Muscle layer of duodenum (tissue), 2 donors: ENCODE data around the gene TRIP10.
"Not testable (repeated sequence)": the region's sequence is repeated elsewhere in the genome, so short reads cannot be mapped to it uniquely, and the experiment has no call there.

Source experiments
- H3K27ac ChIP-seq: one replicate; pipeline ENCODE4 v1.7.0; 2013; ENCODE audit warnings: mild to moderate bottlenecking, low read length
- H3K27me3 ChIP-seq: one replicate; pipeline ENCODE4 v1.7.0; 2013; ENCODE audit warnings: low read depth, mild to moderate bottlenecking, control low read depth, low read length
- H3K36me3 ChIP-seq, 2 donors: one replicate each; pipeline ENCODE4 v1.7.0; 2013; ENCODE audit warnings: low read length in 2 of 2, control low read depth in 1 of 2, mild to moderate bottlenecking in 1 of 2; ENCODE audit not compliant: insufficient read depth in 2 of 2, control insufficient read depth in 1 of 2
- H3K4me1 ChIP-seq, 2 donors: one replicate each; pipeline ENCODE4 v1.7.0; 2013; ENCODE audit warnings: low read length in 2 of 2, mild to moderate bottlenecking in 2 of 2, control low read depth in 1 of 2, moderate library complexity in 1 of 2; ENCODE audit not compliant: insufficient read depth in 2 of 2, control insufficient read depth in 1 of 2
- H3K4me3 ChIP-seq, 2 donors: one replicate each; pipeline ENCODE4 v1.7.0; 2013; ENCODE audit warnings: low read length in 2 of 2, low read depth in 1 of 2, mild to moderate bottlenecking in 1 of 2
- H3K9me3 ChIP-seq, 2 donors: one replicate each; pipeline ENCODE4 v1.7.0; 2013; ENCODE audit warnings: low read length in 2 of 2, control low read depth in 1 of 2, mild to moderate bottlenecking in 1 of 2; ENCODE audit not compliant: control insufficient read depth in 1 of 2
- donor health status: healthy.

The TRIP10 gene

DNA sequence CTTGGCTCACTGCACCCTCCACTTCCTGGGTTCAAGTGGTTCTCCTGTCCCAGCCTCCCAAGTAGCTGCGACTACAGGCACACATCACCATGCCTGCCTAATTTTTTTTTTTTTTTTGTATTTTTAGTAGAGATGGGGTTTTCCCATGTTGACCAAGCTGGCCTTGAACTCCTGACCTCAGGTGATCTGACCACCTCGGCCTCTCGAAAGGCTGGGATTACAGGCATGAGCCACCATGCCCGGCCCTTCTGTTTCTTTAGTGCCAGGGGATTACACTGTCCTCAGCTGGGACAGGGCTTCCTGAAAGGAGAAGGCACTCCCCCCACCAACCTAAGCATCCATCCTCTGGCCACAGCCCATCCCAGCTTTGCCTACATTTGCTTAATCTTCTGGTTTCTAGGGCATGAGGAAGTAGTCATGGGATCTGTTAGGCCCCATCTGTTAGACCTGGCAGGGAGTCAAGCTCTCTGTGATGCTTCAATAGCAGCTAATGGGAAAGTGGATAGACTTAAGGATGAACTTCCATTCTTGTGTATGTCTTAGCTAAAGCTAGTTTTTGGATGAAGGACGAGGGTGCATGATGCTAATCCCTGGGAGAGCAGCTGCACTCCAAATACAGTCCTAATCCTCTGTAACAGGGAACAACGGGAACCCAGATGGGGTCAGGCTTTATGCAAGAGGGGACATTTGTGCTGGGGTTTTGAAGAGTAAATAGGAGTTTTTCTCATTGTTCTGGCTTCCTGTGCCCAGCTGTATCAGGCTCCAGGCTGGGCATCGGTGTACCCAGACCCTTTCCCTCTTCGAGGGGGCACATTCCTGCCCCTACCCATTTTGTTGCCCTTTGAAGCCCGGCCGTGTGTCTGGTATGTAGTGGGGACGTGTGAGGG lies 35.6 kb downstream of the TRIP10 start:
- Histone ChIP-seq H3K36me3 (no peaks in the 10 kb centered on the region), H3K27ac (no peak overlapping the region), H3K4me1 (no peaks in the 10 kb centered on the region), H3K9me3 (no peaks in the 10 kb centered on the region), H3K27me3 (no peaks in the 10 kb centered on the region), H3K4me3 (no peak overlapping the region)

DNA sequence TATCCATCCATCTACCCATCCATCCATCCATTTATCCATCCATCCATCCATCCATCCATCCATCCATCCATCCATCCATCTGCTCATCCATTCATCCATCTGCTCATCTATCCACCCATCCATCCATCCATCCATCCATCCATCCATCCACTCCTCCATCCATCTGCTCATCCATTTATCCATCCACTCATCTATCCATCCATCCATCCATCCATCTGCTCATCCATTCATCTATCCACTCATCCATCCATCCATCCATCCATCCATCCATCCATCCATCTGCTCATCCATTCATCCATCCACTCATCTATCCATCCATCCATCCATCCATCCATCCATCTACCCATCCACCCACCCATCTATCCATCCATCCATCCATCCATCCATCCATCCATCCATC lies 36.6 kb downstream of the TRIP10 start:
- H3K36me3 ChIP-seq, H3K4me3 ChIP-seq, H3K4me1 ChIP-seq, H3K27me3 ChIP-seq, H3K27ac ChIP-seq, H3K9me3 ChIP-seq: not testable (repeated sequence)

DNA sequence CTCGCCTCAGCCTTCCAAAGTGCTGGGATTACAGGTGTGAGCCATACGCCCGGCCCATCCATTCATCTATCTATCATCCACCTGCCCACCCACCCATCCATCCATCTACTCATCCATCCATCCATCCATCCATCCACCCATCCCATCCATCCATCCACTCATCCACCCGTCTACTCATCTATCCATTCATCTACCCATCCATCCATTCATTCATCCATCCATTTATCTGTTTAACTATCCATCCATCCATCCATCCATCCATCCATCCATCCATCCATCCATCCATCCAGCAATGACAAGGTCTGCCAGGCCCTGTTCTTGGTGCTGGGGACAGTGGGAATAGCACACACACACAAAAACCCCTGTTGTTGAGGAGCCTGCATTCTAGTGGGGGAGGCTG lies 37.5 kb downstream of the TRIP10 start:
- Histone ChIP-seq H3K9me3 (no peaks in the 10 kb centered on the region), H3K27me3 (no peaks in the 10 kb centered on the region), H3K4me1 (peaks cover 0 to 6% of the 10 kb centered on the region in 2 donors), H3K4me3 (no peak overlapping the region), H3K27ac (no peak overlapping the region), H3K36me3 (no peaks in the 10 kb centered on the region)

DNA sequence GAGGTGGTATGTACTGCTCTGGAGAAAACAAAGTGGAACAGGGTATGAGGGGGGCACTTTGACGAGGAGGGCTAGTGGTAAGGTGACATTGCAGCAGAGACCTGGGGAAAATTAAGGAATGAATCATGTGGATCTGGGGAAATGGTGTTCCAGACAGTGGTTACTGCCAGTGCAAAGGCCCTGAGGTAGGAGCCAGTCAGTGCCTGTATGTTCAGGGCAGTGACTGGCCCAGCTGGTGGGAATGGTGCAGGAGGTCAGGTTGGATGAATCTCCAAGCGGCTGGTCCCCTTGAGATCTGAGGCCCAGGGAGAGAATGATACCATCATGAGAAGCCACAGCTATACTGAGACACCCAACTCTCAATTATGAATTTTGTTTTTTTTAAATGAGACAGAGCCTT lies 38.0 kb downstream of the TRIP10 start:
- Histone ChIP-seq H3K27ac (no peak overlapping the region), H3K4me3 (no peak overlapping the region), H3K36me3 (no peaks in the 10 kb centered on the region), H3K4me1 (peaks cover 0 to 6% of the 10 kb centered on the region in 2 donors), H3K27me3 (no peaks in the 10 kb centered on the region), H3K9me3 (no peaks in the 10 kb centered on the region)

DNA sequence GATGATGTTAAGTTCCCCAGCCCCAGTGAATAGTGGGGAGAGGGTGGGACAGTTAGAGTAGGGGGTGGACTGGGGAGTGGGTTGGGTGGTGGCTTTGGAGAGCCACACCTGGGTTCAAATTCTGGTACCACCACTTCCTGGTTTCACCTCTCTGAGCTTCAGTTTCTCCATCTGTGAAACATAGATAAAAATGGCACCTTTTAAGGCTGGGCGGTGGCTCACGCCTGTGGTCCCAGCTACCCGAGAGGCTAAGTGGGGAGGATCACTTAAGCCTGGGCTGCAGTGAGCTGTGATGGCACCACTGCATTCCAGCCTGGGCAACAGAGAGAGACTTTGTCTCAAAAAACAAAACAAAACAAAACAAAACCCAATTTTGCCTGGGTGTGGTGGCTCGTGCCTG lies 38.9 kb downstream of the TRIP10 start:
- Histone ChIP-seq H3K27ac (no peak overlapping the region), H3K36me3 (no peaks in the 10 kb centered on the region), H3K4me1 (peaks cover 0 to 6% of the 10 kb centered on the region in 2 donors), H3K9me3 (no peaks in the 10 kb centered on the region), H3K4me3 (no peak overlapping the region), H3K27me3 (no peaks in the 10 kb centered on the region)

DNA sequence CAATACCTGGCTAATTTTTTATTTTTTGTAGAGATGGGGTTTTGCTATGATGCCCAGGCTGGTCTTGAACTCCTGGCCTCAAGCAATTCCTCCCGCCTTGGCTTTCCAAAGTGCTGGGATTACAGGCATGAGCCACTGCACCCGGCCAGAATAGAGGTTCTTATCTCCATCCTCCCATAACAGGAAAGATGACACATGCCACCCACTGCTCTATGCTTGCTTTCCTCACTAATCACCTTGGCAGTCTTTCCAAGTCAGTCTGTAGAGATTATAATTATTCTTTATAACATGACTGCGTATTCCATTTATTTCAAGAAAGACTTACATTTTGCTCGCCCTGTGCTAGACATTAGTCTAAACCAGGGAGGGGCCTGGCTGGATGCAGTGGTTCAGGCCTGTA lies 39.7 kb downstream of the TRIP10 start:
- no peaks in the 10 kb centered on the region for H3K36me3 ChIP-seq
- H3K27ac ChIP-seq: no peak overlapping the region

DNA sequence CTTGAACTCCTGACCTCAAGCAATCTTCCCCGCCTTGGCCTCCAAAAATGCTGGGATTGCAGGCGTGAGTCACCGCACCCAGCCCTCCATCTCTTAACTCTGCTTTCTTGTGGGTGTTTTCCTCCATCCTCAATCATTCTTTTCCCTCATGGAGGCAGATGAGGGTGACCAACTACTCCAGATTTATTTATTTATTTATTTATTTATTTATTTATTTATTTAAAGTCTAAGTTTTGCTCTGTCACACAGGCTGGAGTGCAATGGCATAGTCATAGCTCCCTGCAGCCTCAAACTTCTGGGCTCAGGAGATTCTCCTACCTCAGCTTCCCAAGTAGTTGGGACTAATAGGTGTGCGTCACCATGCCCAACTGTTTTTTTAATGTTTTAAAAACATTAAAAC lies 47.9 kb downstream of the TRIP10 start:
- no peaks in the 10 kb centered on the region for H3K4me1 ChIP-seq
- no peaks in the 10 kb centered on the region for H3K36me3 ChIP-seq
- H3K9me3 ChIP-seq: no peaks in the 10 kb centered on the region
- H3K4me3 ChIP-seq: no peak overlapping the region
- H3K27ac ChIP-seq: no peak overlapping the region
- no peaks in the 10 kb centered on the region for H3K27me3 ChIP-seq

More for the DNA sequence above, 39.7 kb downstream of the TRIP10 start:
- H3K9me3 ChIP-seq: no peaks in the 10 kb centered on the region
- peaks cover 0 to 6% of the 10 kb centered on the region in 2 donors for H3K4me1 ChIP-seq
- no peak overlapping the region for H3K4me3 ChIP-seq
- H3K27me3 ChIP-seq: no peaks in the 10 kb centered on the region

DNA sequence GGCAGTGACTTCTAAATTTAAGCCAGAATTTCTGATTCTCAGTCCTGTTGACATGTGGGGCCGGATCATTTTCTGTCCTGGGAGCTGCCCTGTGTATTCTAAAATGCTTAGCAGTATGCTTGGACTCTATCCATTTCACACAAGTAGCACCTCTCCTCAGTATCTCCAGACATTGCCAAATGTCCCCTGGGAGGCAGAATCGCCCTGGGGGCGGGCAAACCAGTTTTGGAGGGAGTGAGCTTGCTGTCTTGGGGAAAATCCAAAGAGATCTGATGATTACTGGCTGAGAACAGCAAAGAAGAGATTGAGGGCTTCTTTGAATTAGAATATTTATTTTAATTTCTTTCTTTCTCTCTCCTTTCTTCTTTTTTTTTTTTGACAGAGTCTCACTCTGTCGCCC lies 49.4 kb downstream of the TRIP10 start:
- Histone ChIP-seq H3K9me3 (no peaks in the 10 kb centered on the region), H3K27me3 (no peaks in the 10 kb centered on the region), H3K36me3 (no peaks in the 10 kb centered on the region), H3K4me3 (no peak overlapping the region), H3K4me1 (no peaks in the 10 kb centered on the region), H3K27ac (no peak overlapping the region)

DNA sequence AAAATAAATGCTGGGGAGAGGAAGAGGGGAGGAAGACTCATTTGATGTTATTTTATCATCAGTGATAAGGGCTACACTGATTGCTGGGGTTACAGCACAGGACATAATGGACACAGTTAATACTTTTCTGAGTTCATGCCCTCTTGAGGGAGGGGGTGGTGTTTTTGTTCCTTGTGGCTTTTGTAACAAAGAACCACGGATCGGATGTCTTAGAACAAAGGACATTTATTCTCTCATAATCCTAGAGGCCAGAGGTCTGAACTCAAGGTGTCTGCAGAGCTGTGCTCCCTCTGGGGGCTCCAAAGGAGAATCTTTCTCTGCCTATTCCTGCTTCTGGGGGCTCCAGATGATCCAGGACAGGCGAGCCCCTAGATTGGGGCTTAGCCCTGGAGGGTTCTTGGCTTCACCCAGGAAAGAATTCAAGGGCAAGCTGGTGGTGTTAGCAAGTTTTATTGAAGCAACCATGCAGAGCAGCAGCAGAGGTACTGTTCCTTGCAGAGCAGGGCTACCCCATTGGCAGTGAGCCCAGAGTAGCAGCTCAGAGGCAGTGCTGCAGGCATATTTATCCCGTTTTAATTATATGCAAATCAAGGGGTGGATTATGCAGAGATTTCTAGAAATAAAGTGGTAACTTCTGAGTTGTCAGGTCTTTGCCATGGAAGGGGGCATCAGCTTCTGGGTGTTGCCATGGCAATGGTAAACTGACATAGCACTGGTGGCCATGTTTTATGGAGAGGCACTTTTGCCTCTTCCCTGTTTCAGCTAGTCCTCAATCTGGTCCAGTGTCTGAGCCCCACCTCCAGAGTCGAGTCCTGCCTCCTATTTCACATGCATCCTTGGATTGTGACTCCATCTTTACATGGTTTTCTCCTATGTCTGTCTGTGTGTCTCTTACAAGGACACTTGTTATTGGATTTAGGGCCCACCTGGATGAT lies 51.0 kb downstream of the TRIP10 start:
- peaks cover 0 to 13% of the 10 kb centered on the region in 2 donors for H3K9me3 ChIP-seq
- no peak overlapping the region for H3K4me3 ChIP-seq
- no peaks in the 10 kb centered on the region for H3K4me1 ChIP-seq
- H3K36me3 ChIP-seq: no peaks in the 10 kb centered on the region
- no peaks in the 10 kb centered on the region for H3K27me3 ChIP-seq
- no peak overlapping the region for H3K27ac ChIP-seq

DNA sequence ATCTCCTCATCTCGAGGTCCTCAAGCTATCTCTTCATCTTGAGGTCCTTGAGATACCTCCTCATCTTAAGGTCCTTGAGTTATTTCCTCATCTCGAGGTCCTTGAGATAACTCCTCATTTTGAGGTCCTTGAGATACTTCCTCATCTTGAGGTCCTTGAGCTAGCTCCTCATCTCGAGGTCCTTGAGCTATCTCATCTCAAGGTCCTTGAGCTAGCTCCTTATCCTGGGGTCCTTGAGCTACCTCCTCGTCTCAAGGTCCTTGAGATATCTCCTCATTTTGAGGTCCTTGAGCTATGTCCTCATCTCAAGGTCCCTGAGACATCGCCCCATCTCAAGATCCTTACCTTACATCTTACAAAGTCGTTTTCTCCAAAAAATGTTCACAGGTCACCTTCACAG lies 51.8 kb downstream of the TRIP10 start:
- H3K36me3 ChIP-seq: no peaks in the 10 kb centered on the region
- no peak overlapping the region for H3K4me3 ChIP-seq
- no peaks in the 10 kb centered on the region for H3K4me1 ChIP-seq
- H3K27me3 ChIP-seq: no peaks in the 10 kb centered on the region
- peaks cover 0 to 13% of the 10 kb centered on the region in 2 donors for H3K9me3 ChIP-seq
- no peak overlapping the region for H3K27ac ChIP-seq

DNA sequence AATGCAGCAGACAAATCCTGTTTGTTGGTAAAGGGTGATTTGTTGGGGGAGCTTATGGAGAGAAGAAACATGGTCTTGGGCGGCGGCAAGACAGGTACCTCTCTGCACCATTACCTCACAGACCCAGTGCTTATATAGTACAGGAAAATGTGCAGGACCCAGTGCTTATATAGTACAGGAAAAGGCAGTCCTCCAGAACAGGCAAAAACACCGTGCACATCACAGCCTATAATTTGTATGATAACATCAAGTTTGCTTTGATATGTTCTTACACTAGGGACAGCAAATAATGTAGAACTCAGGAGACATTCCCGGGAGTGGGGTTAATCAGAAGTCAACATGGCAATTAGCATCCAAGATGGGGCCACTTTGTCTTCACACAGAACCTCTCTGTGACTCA lies 53.9 kb downstream of the TRIP10 start:
- Histone ChIP-seq H3K36me3 (no peaks in the 10 kb centered on the region), H3K27ac (no peak overlapping the region), H3K9me3 (peaks cover 0 to 13% of the 10 kb centered on the region in 2 donors), H3K4me3 (no peak overlapping the region), H3K4me1 (no peaks in the 10 kb centered on the region), H3K27me3 (no peaks in the 10 kb centered on the region)
